ENCODE data around the gene TXNL1. TPM values are rescaled to one million over a fixed set of nuclear protein-coding genes. Genes with fewer than 3 reads are reported as not detected.

Gene TXNL1
- total and polyA plus RNA-seq, 2 of the 8 experiments (the other 6 are each of a cell fraction or from before 2014, with no cell fraction given): 35.1 to 85.8 TPM

DNA sequence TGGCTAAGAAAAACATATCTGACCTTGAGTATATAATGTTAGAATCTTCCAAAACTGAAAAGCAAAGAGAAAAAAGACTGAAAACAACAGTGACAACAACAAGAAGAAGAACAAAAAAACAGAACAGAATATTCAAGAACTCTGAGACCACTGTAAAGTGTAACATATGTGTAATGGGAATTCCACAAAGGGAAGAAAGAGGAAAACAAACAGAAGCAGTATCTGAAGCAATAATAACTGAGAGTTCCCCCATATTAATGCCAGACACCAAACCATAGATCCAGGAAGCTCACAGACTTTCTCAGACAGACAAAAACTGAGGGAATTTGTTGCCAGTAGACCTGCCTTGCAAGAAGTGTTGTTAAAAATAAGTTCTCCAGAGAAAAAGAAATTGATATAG lies 58.9 kb downstream of the TXNL1 start (continued):
- TF ChIP-seq, protein P1, sequence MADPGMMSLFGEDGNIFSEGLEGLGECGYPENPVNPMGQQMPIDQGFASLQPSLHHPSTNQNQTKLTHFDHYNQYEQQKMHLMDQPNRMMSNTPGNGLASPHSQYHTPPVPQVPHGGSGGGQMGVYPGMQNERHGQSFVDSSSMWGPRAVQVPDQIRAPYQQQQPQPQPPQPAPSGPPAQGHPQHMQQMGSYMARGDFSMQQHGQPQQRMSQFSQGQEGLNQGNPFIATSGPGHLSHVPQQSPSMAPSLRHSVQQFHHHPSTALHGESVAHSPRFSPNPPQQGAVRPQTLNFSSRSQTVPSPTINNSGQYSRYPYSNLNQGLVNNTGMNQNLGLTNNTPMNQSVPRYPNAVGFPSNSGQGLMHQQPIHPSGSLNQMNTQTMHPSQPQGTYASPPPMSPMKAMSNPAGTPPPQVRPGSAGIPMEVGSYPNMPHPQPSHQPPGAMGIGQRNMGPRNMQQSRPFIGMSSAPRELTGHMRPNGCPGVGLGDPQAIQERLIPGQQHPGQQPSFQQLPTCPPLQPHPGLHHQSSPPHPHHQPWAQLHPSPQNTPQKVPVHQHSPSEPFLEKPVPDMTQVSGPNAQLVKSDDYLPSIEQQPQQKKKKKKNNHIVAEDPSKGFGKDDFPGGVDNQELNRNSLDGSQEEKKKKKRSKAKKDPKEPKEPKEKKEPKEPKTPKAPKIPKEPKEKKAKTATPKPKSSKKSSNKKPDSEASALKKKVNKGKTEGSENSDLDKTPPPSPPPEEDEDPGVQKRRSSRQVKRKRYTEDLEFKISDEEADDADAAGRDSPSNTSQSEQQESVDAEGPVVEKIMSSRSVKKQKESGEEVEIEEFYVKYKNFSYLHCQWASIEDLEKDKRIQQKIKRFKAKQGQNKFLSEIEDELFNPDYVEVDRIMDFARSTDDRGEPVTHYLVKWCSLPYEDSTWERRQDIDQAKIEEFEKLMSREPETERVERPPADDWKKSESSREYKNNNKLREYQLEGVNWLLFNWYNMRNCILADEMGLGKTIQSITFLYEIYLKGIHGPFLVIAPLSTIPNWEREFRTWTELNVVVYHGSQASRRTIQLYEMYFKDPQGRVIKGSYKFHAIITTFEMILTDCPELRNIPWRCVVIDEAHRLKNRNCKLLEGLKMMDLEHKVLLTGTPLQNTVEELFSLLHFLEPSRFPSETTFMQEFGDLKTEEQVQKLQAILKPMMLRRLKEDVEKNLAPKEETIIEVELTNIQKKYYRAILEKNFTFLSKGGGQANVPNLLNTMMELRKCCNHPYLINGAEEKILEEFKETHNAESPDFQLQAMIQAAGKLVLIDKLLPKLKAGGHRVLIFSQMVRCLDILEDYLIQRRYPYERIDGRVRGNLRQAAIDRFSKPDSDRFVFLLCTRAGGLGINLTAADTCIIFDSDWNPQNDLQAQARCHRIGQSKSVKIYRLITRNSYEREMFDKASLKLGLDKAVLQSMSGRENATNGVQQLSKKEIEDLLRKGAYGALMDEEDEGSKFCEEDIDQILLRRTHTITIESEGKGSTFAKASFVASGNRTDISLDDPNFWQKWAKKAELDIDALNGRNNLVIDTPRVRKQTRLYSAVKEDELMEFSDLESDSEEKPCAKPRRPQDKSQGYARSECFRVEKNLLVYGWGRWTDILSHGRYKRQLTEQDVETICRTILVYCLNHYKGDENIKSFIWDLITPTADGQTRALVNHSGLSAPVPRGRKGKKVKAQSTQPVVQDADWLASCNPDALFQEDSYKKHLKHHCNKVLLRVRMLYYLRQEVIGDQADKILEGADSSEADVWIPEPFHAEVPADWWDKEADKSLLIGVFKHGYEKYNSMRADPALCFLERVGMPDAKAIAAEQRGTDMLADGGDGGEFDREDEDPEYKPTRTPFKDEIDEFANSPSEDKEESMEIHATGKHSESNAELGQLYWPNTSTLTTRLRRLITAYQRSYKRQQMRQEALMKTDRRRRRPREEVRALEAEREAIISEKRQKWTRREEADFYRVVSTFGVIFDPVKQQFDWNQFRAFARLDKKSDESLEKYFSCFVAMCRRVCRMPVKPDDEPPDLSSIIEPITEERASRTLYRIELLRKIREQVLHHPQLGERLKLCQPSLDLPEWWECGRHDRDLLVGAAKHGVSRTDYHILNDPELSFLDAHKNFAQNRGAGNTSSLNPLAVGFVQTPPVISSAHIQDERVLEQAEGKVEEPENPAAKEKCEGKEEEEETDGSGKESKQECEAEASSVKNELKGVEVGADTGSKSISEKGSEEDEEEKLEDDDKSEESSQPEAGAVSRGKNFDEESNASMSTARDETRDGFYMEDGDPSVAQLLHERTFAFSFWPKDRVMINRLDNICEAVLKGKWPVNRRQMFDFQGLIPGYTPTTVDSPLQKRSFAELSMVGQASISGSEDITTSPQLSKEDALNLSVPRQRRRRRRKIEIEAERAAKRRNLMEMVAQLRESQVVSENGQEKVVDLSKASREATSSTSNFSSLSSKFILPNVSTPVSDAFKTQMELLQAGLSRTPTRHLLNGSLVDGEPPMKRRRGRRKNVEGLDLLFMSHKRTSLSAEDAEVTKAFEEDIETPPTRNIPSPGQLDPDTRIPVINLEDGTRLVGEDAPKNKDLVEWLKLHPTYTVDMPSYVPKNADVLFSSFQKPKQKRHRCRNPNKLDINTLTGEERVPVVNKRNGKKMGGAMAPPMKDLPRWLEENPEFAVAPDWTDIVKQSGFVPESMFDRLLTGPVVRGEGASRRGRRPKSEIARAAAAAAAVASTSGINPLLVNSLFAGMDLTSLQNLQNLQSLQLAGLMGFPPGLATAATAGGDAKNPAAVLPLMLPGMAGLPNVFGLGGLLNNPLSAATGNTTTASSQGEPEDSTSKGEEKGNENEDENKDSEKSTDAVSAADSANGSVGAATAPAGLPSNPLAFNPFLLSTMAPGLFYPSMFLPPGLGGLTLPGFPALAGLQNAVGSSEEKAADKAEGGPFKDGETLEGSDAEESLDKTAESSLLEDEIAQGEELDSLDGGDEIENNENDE (IDR thresholded peaks at IDR 0.05; ENCODE audit: insufficient replicate concordance, low read length): no peak
- TF ChIP-seq SIX5 (IDR thresholded peaks at IDR 0.05; ENCODE audit: low read depth, low read length): no peak
- TF ChIP-seq YY1 (IDR thresholded peaks at IDR 0.05; ENCODE audit: low read depth, low read length): no peak
- no peak for TF ChIP-seq SP2 (IDR thresholded peaks at IDR 0.05; ENCODE audit: low read length)
- TF ChIP-seq SRF (IDR thresholded peaks at IDR 0.05; ENCODE audit: low read depth, low read length): no peak
- TF ChIP-seq ZNF274 (IDR thresholded peaks at IDR 0.05; ENCODE audit: borderline replicate concordance, extremely low read depth, low read length): no peak
- no peak for TF ChIP-seq HDAC6 (IDR thresholded peaks at IDR 0.05; ENCODE audit: low read depth, low read length)
- no peak for TF ChIP-seq CHD1 (IDR thresholded peaks at IDR 0.05; ENCODE audit: low read depth, low read length)
- no peak for TF ChIP-seq EP300 (IDR thresholded peaks at IDR 0.05; ENCODE audit: borderline replicate concordance in 1 of 2, low read depth in 2 of 2, low read length in 2 of 2)
- no peak for TF ChIP-seq RAD21 (IDR thresholded peaks at IDR 0.05 in 1 of 2, conservative IDR thresholded peaks at IDR 0.05 in 1 of 2; ENCODE audit: low read depth in 2 of 2, low read length in 2 of 2)
- TF ChIP-seq TAF1 (IDR thresholded peaks at IDR 0.05; ENCODE audit: low read depth, low read length): no peak
- no peak for TF ChIP-seq MAFK (IDR thresholded peaks at IDR 0.05; ENCODE audit: low read depth, low read length)
- no peak for TF ChIP-seq KDM5A (IDR thresholded peaks at IDR 0.05; ENCODE audit: low read length)

All from H1 (cell line).